Esophagus muscularis mucosa (tissue), 4 donors: Measurements from ENCODE around the gene PSMB7. TPM values are rescaled to one million over a fixed set of nuclear protein-coding genes. Genes with fewer than 3 reads are reported as not detected.
A peak's percentile ranks its signal among the peaks of the same experiment; 100 is the strongest.

ENCODE experiments used
- DNase-seq: peaks from one replicate; pipeline ENCODE4 v3.0.0-alpha.2; 2017; ENCODE audit errors: extremely low spot score
- H3K27ac ChIP-seq, 4 donors: fragments of 200-600 bp; sonication (generic); replicated peaks in 1 of 4; 1 replicate in 3 of 4; 2 replicates in 1 of 4; pipeline ENCODE4 v1.5.1; 2016 to 2019; ENCODE audit warnings: mild to moderate bottlenecking in 1 of 4
- H3K27me3 ChIP-seq, 4 donors: fragments of 200-600 bp; sonication (generic); one replicate each; pipeline versions ENCODE4 v1.5.1 to v1.6.0; 2016 to 2019
- H3K36me3 ChIP-seq, 4 donors: fragments of 200-600 bp; sonication (generic); one replicate each; pipeline ENCODE4 v1.5.1; 2016 to 2019
- H3K4me1 ChIP-seq, 4 donors: fragments of 200-600 bp; sonication (generic); one replicate each; pipeline ENCODE4 v1.5.1; 2016 to 2019
- H3K4me3 ChIP-seq, 4 donors: fragments of 200-600 bp; sonication (generic); 1 replicate in 2 of 4; 2 replicates in 2 of 4; pipeline ENCODE4 v1.5.1; 2016 to 2019; ENCODE audit warnings: mild to moderate bottlenecking in 4 of 4, moderate library complexity in 1 of 4
- H3K9me3 ChIP-seq, 4 donors: fragments of 200-600 bp; sonication (generic); 1 replicate in 3 of 4; 2 replicates in 1 of 4; pipeline ENCODE4 v1.5.1; 2016 to 2019
- EP300 ChIP-seq: sonication (generic); formaldehyde crosslinking; IDR thresholded peaks from one replicate; pipeline ENCODE4 v1.6.1; 2017; ENCODE audit warnings: antibody characterized with exemption
- POLR2A ChIP-seq: fragments of 450-650 bp; IDR thresholded peaks from one replicate; pipeline ENCODE4 v1.6.1; 2017; ENCODE audit warnings: antibody characterized with exemption, moderate library complexity, mild to moderate bottlenecking, low read depth
- POLR2AphosphoS5 ChIP-seq, 2 donors: sonication (generic); formaldehyde crosslinking; IDR thresholded peaks; one replicate each; pipeline ENCODE4 v1.6.1; 2017; ENCODE audit warnings: antibody characterized with exemption in 2 of 2
- WGBS: methylation state at CpG from one replicate; pipeline ENCODE4 v1.1.5; 2018; 5-methylcytosine and 5-hydroxymethylcytosine counted together
- intact Hi-C: fragments of 100-400 bp; cut with DNase I; formaldehyde crosslinking; loops from one replicate; pipeline ENCODE4 v1.15.1; 2023
- total RNA-seq, 4 donors: library from RNA; depleted of rRNA; stranded (reverse); fragments of >200 nt; gene quantifications; one replicate each; pipeline versions ENCODE4 v1.1.0 to v1.2.1, GENCODE V29; 2016
- TF ChIP-seq, protein P1 (sequence below), 3 experiments: fragments of 200-600 bp in 2 of 3; fragments of 450-650 bp in 1 of 3; sonication (generic) in 2 of 3; IDR thresholded peaks; one replicate each; pipeline ENCODE4 v1.5.1; 2017 to 2019; ENCODE audit warnings: antibody characterized with exemption in 3 of 3, mild to moderate bottlenecking in 2 of 3, moderate library complexity in 1 of 3

Gene PSMB7
- total RNA-seq, 4 donors from 2014 or later: 105 to 124 (median 113) TPM

DNA sequence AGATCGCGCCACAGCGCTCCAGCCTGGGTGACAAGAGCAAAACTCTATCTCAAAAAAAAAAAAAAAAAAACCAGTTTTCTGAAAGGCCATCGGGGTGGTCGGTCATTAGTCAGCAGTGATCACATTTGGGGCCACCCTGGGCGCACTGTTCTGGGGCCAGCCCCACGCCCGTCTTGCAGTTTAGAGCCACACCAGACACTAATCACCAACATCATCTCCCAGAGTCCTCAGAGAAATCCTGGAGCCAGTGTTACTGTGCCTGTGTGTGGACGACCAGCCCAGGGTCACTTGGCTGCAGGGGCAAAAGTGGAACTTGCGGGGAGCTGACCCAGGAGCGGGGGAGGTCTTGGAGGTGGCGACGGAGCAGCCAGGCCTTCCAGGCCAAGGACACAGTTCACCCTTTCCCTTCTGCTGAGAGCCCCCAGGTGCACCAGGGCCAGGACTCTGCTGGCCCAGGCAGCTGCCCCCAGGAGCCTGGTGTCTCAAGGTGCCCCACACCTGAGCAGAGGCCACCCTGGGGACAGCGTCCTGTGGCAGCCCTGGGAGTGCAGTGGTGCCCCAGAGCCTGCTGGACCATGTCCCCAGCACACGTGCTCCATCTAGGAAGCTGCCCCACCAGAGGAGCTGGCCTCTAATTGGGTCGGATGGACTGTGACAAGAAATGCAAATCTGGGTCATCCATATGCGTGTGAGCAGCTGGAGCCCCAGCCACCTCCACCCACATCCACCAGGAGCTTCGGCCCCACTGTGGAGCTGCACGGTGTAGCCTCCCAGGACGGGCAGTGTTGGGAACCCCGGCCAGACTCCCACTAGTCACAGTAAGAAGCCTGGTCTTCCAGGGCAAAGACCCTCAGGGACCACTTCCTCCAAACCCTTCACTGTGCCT, 106.4 kb downstream of the PSMB7 start:
- 94% methylated on average over 14 of the region's 21 CpGs for WGBS
- peaks cover 0 to 14% (median 3%) of the 10 kb centered on the region in 4 donors for H3K4me1 ChIP-seq
- H3K36me3 ChIP-seq: peaks cover 2 to 32% (median 22%) of the 10 kb centered on the region in 4 donors
- peak overlapping the region; percentile 27 to 66 (median 39) for H3K27ac ChIP-seq
- H3K4me3 ChIP-seq: no peak overlapping the region
- no peaks in the 10 kb centered on the region for H3K27me3 ChIP-seq
- H3K9me3 ChIP-seq: no peaks in the 10 kb centered on the region
- intact Hi-C loops: no loop called here
- DNase-seq: no peak
- TF ChIP-seq POLR2AphosphoS5 (IDR thresholded peaks at IDR 0.05) (no peak), EP300 (no peak), POLR2A (no peak)
- TF ChIP-seq, protein P1, sequence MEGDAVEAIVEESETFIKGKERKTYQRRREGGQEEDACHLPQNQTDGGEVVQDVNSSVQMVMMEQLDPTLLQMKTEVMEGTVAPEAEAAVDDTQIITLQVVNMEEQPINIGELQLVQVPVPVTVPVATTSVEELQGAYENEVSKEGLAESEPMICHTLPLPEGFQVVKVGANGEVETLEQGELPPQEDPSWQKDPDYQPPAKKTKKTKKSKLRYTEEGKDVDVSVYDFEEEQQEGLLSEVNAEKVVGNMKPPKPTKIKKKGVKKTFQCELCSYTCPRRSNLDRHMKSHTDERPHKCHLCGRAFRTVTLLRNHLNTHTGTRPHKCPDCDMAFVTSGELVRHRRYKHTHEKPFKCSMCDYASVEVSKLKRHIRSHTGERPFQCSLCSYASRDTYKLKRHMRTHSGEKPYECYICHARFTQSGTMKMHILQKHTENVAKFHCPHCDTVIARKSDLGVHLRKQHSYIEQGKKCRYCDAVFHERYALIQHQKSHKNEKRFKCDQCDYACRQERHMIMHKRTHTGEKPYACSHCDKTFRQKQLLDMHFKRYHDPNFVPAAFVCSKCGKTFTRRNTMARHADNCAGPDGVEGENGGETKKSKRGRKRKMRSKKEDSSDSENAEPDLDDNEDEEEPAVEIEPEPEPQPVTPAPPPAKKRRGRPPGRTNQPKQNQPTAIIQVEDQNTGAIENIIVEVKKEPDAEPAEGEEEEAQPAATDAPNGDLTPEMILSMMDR (IDR thresholded peaks at IDR 0.05): no peak

DNA sequence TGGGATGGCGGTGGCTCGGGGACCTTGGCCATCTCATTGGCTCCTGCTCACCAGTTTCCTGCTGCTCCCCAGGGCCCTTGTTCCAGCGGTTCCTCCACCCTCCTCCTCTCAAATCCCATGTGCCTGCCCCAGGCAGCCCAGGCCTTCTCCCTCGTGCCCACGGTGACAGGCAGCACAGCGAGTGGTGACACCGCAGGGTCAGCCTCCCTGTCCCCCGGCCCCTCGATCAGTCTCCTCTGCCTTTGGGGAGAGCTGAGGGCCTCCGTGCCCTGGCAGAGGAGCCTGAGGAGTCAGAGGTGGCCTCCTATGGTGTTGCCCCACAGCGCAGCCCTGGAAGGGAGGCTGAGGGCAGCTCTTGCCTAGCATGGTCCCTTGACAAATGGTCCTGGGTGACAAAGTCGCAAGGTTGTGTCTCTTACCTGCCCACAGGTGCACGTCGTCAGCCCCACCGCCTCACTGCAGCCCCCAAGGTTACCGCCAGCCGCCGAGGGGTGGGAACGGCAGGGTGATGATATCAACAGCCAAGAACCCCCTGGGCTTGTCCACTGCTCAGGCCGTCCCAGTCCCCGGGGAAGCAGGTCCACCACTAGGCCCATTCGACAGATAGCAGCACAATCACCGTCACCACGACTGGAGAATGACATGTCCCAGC, 107.7 kb downstream of the PSMB7 start:
- intact Hi-C loops: no loop called here
- WGBS: 85% methylated on average over 14 of the region's 24 CpGs
- H3K27me3 ChIP-seq: no peaks in the 10 kb centered on the region
- H3K27ac ChIP-seq: peak overlapping the region in 1 of 4 donors; percentile 13
- peaks cover 0 to 14% (median 3%) of the 10 kb centered on the region in 4 donors for H3K4me1 ChIP-seq
- peaks cover 6 to 35% (median 22%) of the 10 kb centered on the region in 4 donors for H3K36me3 ChIP-seq
- no peak for DNase-seq
- no peak overlapping the region for H3K4me3 ChIP-seq
- TF ChIP-seq, protein P1 (IDR thresholded peaks at IDR 0.05): no peak
- TF ChIP-seq POLR2AphosphoS5 (IDR thresholded peaks at IDR 0.05) (no peak), EP300 (no peak), POLR2A (no peak)
- no peaks in the 10 kb centered on the region for H3K9me3 ChIP-seq

DNA sequence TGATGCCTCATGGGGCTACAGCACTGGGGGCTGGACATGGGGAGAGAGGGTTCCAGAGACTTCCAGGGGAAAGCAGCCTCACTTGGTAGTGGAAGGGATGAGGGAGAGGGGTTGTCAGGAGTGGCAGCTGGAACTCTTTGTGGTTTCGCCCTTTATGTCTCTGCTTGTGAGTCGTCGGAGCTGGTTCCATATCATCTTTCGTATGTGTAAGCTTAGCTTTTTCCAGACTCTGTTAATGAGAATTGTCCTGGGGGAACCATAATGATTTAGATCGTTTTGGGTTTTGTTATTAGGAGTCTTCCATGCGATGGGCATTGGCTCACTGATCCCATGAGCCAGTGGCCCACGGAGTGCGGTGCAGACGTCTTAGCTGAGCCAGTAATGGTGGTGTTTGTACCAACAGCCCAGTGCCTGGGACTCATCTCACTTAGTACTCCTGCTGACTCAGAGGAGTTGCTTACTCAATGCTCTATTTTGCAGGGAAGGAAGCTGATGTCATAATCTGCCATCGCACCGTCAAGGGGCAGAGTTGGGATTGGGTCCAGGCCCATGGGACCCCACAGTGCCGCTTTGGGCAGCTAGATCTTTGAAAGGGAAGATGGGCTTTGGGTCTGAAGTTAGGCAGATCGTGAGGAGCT, 109.0 kb downstream of the PSMB7 start:
- WGBS: 74% methylated on average over 11 of the region's 13 CpGs
- DNase-seq: no peak
- Histone ChIP-seq H3K4me3 (no peak overlapping the region), H3K27ac (peak overlapping the region; percentile 7 to 36 (median 26)), H3K36me3 (peaks cover 6 to 40% (median 22%) of the 10 kb centered on the region in 4 donors), H3K4me1 (peaks cover 0 to 14% (median 3%) of the 10 kb centered on the region in 4 donors), H3K9me3 (no peaks in the 10 kb centered on the region), H3K27me3 (no peaks in the 10 kb centered on the region)
- intact Hi-C loops: no loop called here
- TF ChIP-seq POLR2AphosphoS5 (IDR thresholded peaks at IDR 0.05): no peak
- no peak for TF ChIP-seq POLR2A
- TF ChIP-seq, protein P1 (IDR thresholded peaks at IDR 0.05): no peak

DNA sequence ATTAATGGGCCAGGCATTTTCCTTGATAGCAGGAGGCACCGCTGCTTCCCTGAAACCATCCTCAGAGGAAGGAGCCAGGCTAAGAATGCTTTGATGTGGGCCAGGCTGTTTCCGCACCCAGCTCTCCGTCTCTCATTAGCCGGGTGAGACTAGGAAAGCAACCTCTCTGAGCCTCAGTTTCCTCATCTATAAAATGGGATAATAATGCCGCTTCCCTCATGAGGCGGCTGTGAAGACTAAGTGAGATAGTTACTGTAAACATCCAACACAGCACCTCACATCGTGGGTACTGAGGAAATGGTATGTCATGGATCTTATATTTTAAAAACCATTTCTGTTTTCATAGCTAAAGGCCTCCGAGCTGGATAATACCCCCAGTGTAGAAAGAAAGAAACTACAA, 111.0 kb downstream of the PSMB7 start:
- intact Hi-C loops: no loop called here
- TF ChIP-seq, protein P1 (IDR thresholded peaks at IDR 0.05): no peak

More for the DNA sequence above, 111.0 kb downstream of the PSMB7 start:
- Histone ChIP-seq H3K27me3 (no peaks in the 10 kb centered on the region), H3K27ac (no peak overlapping the region), H3K9me3 (no peaks in the 10 kb centered on the region), H3K4me3 (no peak overlapping the region), H3K4me1 (peaks cover 0 to 30% (median 16%) of the 10 kb centered on the region in 4 donors), H3K36me3 (peaks cover 6 to 37% (median 19%) of the 10 kb centered on the region in 4 donors)
- no peak for DNase-seq
- 91% methylated on average over 8 of the region's 8 CpGs for WGBS
